ENCODE data around the gene PAEP.

PAEP gene

GRCh38 chr9:135601988-135602387 lies 40.4 kb downstream of the PAEP start:
- DNase-seq (ENCODE audit: low read depth) = no peak

GRCh38 chr9:135602789-135603481 lies 41.4 kb downstream of the PAEP start:
- DNase-seq (ENCODE audit: low read depth) = peak; percentile 35

- DNase-seq (ENCODE audit: low read depth) = no peak
Observed at GRCh38 chr9:135604437-135605237, 43.1 kb downstream of the PAEP start.

GRCh38 chr9:135605238-135605781 lies 43.8 kb downstream of the PAEP start:
- DNase-seq (ENCODE audit: low read depth) = no peak

- no peak for DNase-seq (ENCODE audit: low read depth)
Observed at GRCh38 chr9:135606885-135607259, 45.3 kb downstream of the PAEP start.

- no peak for DNase-seq (ENCODE audit: low read depth)
Observed at GRCh38 chr9:135607401-135608293, 46.1 kb downstream of the PAEP start.

- no peak for DNase-seq (ENCODE audit: low read depth)
Observed at GRCh38 chr9:135608294-135608998, 46.9 kb downstream of the PAEP start.

- no peak for DNase-seq (ENCODE audit: low read depth)
Observed at GRCh38 chr9:135608999-135609317, 47.4 kb downstream of the PAEP start.

GRCh38 chr9:135609366-135609955 lies 47.9 kb downstream of the PAEP start:
- no peak for DNase-seq (ENCODE audit: low read depth)

GRCh38 chr9:135610290-135611141 lies 49.0 kb downstream of the PAEP start:
- DNase-seq (ENCODE audit: low read depth) = no peak

- no peak for DNase-seq (ENCODE audit: low read depth)
Observed at GRCh38 chr9:135611142-135611874, 49.8 kb downstream of the PAEP start.

- no peak for DNase-seq (ENCODE audit: low read depth)
Observed at GRCh38 chr9:135611875-135612209, 50.3 kb downstream of the PAEP start.

GRCh38 chr9:135612437-135612836 lies 50.9 kb downstream of the PAEP start:
- DNase-seq (ENCODE audit: low read depth) = no peak

GRCh38 chr9:135612981-135613910 lies 51.7 kb downstream of the PAEP start:
- DNase-seq (ENCODE audit: low read depth) = no peak

GRCh38 chr9:135613946-135614805 lies 52.6 kb downstream of the PAEP start:
- DNase-seq (ENCODE audit: low read depth) = no peak

- no peak for DNase-seq (ENCODE audit: low read depth)
Observed at GRCh38 chr9:135614821-135615665, 53.5 kb downstream of the PAEP start.
